Fibroblast of lung (primary cell): ENCODE measurements around the gene NPC2. TPM values are rescaled to one million over a fixed set of nuclear protein-coding genes. Genes with fewer than 3 reads are reported as not detected.

Source experiments
- DNase-seq, 2 donors: peaks; one replicate each; pipeline versions ENCODE4 v3.0.0 to v3.0.0-alpha.2; 2010; ENCODE audit warnings: low read depth in 2 of 2
- H2AFZ ChIP-seq: 2 replicates; pipeline ENCODE4 v1.5.1; 2012; ENCODE audit warnings: low read length, control low read depth, inconsistent platforms
- H3K27ac ChIP-seq: 2 replicates; pipeline ENCODE4 v1.5.1; 2011; ENCODE audit warnings: low read length, control low read depth; ENCODE audit not compliant: insufficient read depth
- H3K27me3 ChIP-seq: 2 replicates; pipeline ENCODE4 v1.5.1; 2011; ENCODE audit warnings: mild to moderate bottlenecking, low read length; ENCODE audit not compliant: control insufficient read depth, insufficient read depth
- H3K36me3 ChIP-seq: 2 replicates; pipeline ENCODE4 v1.5.1; 2011; ENCODE audit warnings: low read length; ENCODE audit not compliant: control insufficient read depth, insufficient read depth
- H3K4me1 ChIP-seq: 2 replicates; pipeline ENCODE4 v1.5.1; 2011; ENCODE audit warnings: low read length; ENCODE audit not compliant: control insufficient read depth, insufficient read depth; ENCODE audit errors: extremely low read depth
- H3K4me2 ChIP-seq: 2 replicates; pipeline ENCODE4 v1.5.1; 2011; ENCODE audit warnings: low read length, control low read depth; ENCODE audit not compliant: insufficient read depth; ENCODE audit errors: extremely low read depth
- H3K4me3 ChIP-seq, 4 experiments: fragments of 200-600 bp in 1 of 4; sonication (generic) in 1 of 4; replicated peaks in 1 of 4; 2 replicates each; pipeline ENCODE4 v1.5.1; 2011 to 2016; ENCODE audit warnings: low read length in 4 of 4, low read depth in 3 of 4, mild to moderate bottlenecking in 3 of 4, control low read depth in 2 of 4, inconsistent platforms in 1 of 4, mixed read lengths in 1 of 4; ENCODE audit not compliant: insufficient read depth in 1 of 4; ENCODE audit errors: control extremely low read depth in 1 of 4
- H3K79me2 ChIP-seq: 2 replicates; pipeline ENCODE4 v1.5.1; 2012; ENCODE audit warnings: mild to moderate bottlenecking, low read length, inconsistent platforms; ENCODE audit not compliant: control insufficient read depth, insufficient read depth
- H3K9ac ChIP-seq: 2 replicates; pipeline ENCODE4 v1.5.1; 2011; ENCODE audit warnings: mild to moderate bottlenecking, low read length, control low read depth; ENCODE audit not compliant: insufficient read depth
- H3K9me3 ChIP-seq: 2 replicates; pipeline ENCODE4 v1.5.1; 2012; ENCODE audit warnings: low read depth, low read length; ENCODE audit not compliant: control insufficient read depth, insufficient read depth
- H4K20me1 ChIP-seq: 2 replicates; pipeline ENCODE4 v1.5.1; 2011; ENCODE audit warnings: low read length; ENCODE audit not compliant: control insufficient read depth, insufficient read depth; ENCODE audit errors: extremely low read depth
- CTCF ChIP-seq, 2 donors: IDR thresholded peaks in 1 of 2; conservative IDR thresholded peaks in 1 of 2; 1 replicate in 1 of 2; 2 replicates in 1 of 2; pipeline ENCODE4 v1.5.1; 2011 to 2012; ENCODE audit warnings: low read length in 2 of 2, control low read depth in 1 of 2, inconsistent platforms in 1 of 2, low read depth in 1 of 2, mild to moderate bottlenecking in 1 of 2
- EZH2 ChIP-seq: IDR thresholded peaks from 2 replicates; pipeline ENCODE4 v1.5.1; 2012; ENCODE audit warnings: low read length, control low read depth, mild to moderate bottlenecking; ENCODE audit errors: missing control alignments
- polyA plus RNA-seq, 2 donors: library from polyadenylated mRNA; depleted of rRNA in 1 of 2; stranded (reverse) in 1 of 2; unstranded in 1 of 2; fragments of >200 nt; gene quantifications; 2 replicates each; pipeline ENCODE4 v1.2.1, GENCODE V29; 2011 to 2012; ENCODE audit warnings: missing spikeins in 1 of 2
- total RNA-seq: library from RNA; depleted of rRNA; stranded (reverse); fragments of >200 nt; gene quantifications from 2 replicates; pipeline ENCODE4 v1.2.1, GENCODE V29; 2014

Gene NPC2
- total and polyA plus RNA-seq, 2 donors (not counting 1 experiment from before 2014, with no cell fraction given) = 238 to 275 TPM

DNA sequence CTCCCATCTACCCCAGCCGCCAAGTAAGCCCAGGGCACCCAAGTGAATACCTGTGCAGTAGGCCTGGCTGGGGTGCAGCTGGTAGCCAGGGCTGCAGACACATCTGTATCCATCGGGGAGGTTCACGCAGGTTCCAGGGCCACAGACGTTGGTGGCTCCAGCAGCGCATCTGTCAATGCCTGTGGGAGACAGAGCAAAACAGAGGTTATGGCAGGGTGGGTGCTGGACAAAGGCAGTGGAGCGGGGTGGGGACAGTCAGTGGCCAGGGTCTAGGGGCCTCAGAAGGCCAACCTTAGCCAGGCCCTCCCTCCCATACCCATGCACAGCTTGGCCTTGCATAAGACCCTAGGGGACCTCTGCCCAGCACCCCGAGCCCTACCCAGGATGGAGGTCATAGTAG lies 29.6 kb upstream of the NPC2 start:
- H2AFZ ChIP-seq = no peak overlapping the region
- H3K4me3 ChIP-seq = no peak overlapping the region
- TF ChIP-seq CTCF (conservative IDR thresholded peaks at IDR 0.05 in 1 of 2, IDR thresholded peaks at IDR 0.05 in 1 of 2; ENCODE audit: low read depth in 1 of 2, low read length in 2 of 2) (no peak), EZH2 (no peak)

GRCh38 chr14:74521756-74522155 lies 28.7 kb upstream of the NPC2 start:
- DNase-seq = no peak
- Histone ChIP-seq H3K79me2 (no peaks in the 10 kb centered on the region), H3K36me3 (peaks cover 17% of the 10 kb centered on the region), H3K4me1 (peaks cover 5% of the 10 kb centered on the region), H4K20me1 (no peaks in the 10 kb centered on the region), H3K9ac (no peak overlapping the region), H2AFZ (no peak overlapping the region), H3K27ac (no peak overlapping the region), H3K4me2 (no peak overlapping the region), H3K4me3 (no peak overlapping the region), H3K27me3 (no peaks in the 10 kb centered on the region), H3K9me3 (no peaks in the 10 kb centered on the region)
- no peak for TF ChIP-seq CTCF (conservative IDR thresholded peaks at IDR 0.05 in 1 of 2, IDR thresholded peaks at IDR 0.05 in 1 of 2; ENCODE audit: low read depth in 1 of 2, low read length in 2 of 2)
- TF ChIP-seq EZH2 = no peak

More for the DNA sequence above, 29.6 kb upstream of the NPC2 start:
- Histone ChIP-seq H3K4me2 (no peak overlapping the region), H3K27ac (no peak overlapping the region), H3K9me3 (no peaks in the 10 kb centered on the region), H3K4me1 (peaks cover 5% of the 10 kb centered on the region), H3K79me2 (no peaks in the 10 kb centered on the region), H3K36me3 (peaks cover 20% of the 10 kb centered on the region), H3K27me3 (no peaks in the 10 kb centered on the region), H4K20me1 (no peaks in the 10 kb centered on the region), H3K9ac (no peak overlapping the region)
- DNase-seq = no peak

- no peak overlapping the region for H2AFZ ChIP-seq
- H3K36me3 ChIP-seq = peaks cover 21% of the 10 kb centered on the region
Measured at GRCh38 chr14:74519316-74520074, 26.4 kb upstream of the NPC2 start.

More at GRCh38 chr14:74519316-74520074, 26.4 kb upstream of the NPC2 start:
- TF ChIP-seq EZH2 (no peak), CTCF (conservative IDR thresholded peaks at IDR 0.05 in 1 of 2, IDR thresholded peaks at IDR 0.05 in 1 of 2; ENCODE audit: low read depth in 1 of 2, low read length in 2 of 2) (no peak)
- DNase-seq = no peak
- H3K9me3 ChIP-seq = no peaks in the 10 kb centered on the region
- no peak overlapping the region for H3K4me2 ChIP-seq
- no peaks in the 10 kb centered on the region for H3K79me2 ChIP-seq
- no peaks in the 10 kb centered on the region for H4K20me1 ChIP-seq
- no peak overlapping the region for H3K9ac ChIP-seq
- no peak overlapping the region for H3K4me3 ChIP-seq
- H3K27me3 ChIP-seq = no peaks in the 10 kb centered on the region
- peaks cover 10% of the 10 kb centered on the region for H3K4me1 ChIP-seq
- no peak overlapping the region for H3K27ac ChIP-seq
